GM06990 (cell line): Measurements from ENCODE around the gene PLLP.

Experiments
- DNase-seq: peaks from one replicate; pipeline ENCODE4 v3.0.0-alpha.2; 2011; ENCODE audit not compliant: insufficient read length; ENCODE audit errors: extremely low read depth
- H3K27me3 ChIP-seq: replicated peaks from 2 replicates; pipeline ENCODE4 v1.6.0; 2011; ENCODE audit warnings: low read length; ENCODE audit not compliant: control insufficient read depth, insufficient read depth
- H3K36me3 ChIP-seq: 2 replicates; pipeline ENCODE4 v1.5.1; 2011; ENCODE audit warnings: low read length; ENCODE audit not compliant: control insufficient read depth, insufficient read depth
- H3K4me3 ChIP-seq: replicated peaks from 2 replicates; pipeline ENCODE4 v1.5.1; 2011; ENCODE audit warnings: low read depth, mild to moderate bottlenecking, control low read depth, low read length
- TF ChIP-seq, protein P1 (sequence below): IDR thresholded peaks from 2 replicates; pipeline ENCODE4 v1.5.1; 2011; ENCODE audit warnings: low read length, control low read depth, mild to moderate bottlenecking, inconsistent platforms; ENCODE audit not compliant: insufficient read depth, poor library complexity, severe bottlenecking

Gene PLLP

DNA sequence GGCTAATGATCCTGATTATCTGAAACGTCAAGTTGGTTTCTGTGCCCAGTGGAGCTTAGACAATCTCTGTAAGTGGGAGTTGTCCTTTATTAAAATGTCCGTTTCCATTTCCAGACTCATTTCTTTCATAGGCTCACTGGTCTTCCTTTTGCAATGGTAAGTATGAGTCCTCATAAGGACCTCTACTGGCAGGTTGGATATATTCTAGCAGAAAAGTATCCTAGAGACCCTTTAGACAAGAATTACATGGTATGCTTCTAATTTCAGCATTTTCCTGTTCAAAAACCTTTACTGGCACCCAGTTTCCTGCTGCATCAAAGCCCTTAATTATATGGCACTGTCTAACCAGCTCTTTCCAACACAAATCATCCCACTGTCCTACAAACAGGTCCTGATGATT, 67.5 kb downstream of the PLLP start:
- TF ChIP-seq, protein P1, sequence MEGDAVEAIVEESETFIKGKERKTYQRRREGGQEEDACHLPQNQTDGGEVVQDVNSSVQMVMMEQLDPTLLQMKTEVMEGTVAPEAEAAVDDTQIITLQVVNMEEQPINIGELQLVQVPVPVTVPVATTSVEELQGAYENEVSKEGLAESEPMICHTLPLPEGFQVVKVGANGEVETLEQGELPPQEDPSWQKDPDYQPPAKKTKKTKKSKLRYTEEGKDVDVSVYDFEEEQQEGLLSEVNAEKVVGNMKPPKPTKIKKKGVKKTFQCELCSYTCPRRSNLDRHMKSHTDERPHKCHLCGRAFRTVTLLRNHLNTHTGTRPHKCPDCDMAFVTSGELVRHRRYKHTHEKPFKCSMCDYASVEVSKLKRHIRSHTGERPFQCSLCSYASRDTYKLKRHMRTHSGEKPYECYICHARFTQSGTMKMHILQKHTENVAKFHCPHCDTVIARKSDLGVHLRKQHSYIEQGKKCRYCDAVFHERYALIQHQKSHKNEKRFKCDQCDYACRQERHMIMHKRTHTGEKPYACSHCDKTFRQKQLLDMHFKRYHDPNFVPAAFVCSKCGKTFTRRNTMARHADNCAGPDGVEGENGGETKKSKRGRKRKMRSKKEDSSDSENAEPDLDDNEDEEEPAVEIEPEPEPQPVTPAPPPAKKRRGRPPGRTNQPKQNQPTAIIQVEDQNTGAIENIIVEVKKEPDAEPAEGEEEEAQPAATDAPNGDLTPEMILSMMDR: no peak
- H3K27me3 ChIP-seq: no peaks in the 10 kb centered on the region
- H3K36me3 ChIP-seq: peaks cover 20% of the 10 kb centered on the region
- no peak for DNase-seq
- H3K4me3 ChIP-seq: no peak overlapping the region

DNA sequence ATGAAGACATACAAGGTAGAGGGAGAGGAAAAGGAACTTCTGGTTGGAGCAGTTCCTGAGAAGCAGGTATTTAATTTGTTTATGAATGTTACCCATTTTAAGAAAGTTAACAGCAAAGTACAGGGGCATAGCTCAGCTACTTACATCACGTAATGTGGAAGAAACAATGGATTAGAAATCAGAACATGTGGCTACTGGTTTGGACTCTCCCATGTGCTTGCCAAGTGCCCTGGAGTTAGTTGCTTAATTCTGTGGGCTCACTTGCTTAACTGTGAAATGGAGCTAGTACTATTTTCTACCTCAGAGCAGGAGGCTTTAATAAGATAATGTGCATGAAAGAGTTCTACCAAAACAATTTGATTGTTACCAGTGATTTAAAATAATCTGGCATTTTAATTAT, 71.0 kb downstream of the PLLP start:
- H3K27me3 ChIP-seq: no peaks in the 10 kb centered on the region
- TF ChIP-seq, protein P1: no peak
- H3K4me3 ChIP-seq: no peak overlapping the region
- H3K36me3 ChIP-seq: peaks cover 23% of the 10 kb centered on the region
- DNase-seq: no peak

DNA sequence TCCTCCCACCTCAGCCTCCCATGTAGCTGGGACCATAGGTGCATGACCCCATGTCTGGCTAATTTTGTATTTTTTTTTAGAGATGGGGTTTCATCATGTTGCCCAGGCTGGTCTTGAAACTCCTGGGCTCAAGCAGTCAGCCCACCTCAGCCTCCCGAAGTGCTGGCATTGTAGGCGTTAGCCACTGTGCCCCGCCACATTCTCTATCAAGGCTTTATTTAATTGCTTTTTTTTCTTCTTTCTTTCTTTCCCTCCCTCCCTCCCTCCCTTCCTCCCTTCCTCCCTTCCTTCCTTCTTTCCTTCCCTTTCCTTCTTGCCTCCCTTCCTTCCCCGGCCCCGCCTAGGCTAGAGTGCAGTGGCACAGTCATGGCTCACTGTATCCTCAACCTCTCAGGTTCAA, 74.7 kb downstream of the PLLP start:
- Histone ChIP-seq H3K4me3 (no peak overlapping the region), H3K36me3 (peaks cover 21% of the 10 kb centered on the region), H3K27me3 (no peaks in the 10 kb centered on the region)
- DNase-seq: no peak
- TF ChIP-seq, protein P1: no peak

DNA sequence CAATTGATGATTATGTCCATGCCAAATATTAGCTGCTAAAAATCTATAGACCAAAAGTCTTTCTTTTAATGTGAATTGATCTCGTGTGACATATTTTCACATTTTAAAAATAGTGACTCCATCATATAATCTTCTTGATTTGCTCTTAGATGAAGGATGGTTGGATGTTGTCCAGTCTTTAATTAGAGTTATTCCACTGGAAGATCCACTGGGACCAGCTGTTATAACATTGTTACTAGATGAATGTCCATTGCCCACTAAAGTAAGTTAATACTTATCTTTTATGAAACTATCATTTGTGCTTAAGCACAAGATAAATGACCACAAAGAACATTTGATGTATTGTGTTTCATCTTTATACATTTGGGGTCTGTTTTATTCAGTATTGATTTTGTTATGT, 75.5 kb downstream of the PLLP start:
- H3K27me3 ChIP-seq: no peaks in the 10 kb centered on the region
- no peak overlapping the region for H3K4me3 ChIP-seq
- peaks cover 23% of the 10 kb centered on the region for H3K36me3 ChIP-seq
- TF ChIP-seq, protein P1: no peak
- no peak for DNase-seq
